HTERT RPE-1 (cell line): ENCODE results near the gene PRLHR.

Experiments used
- in situ Hi-C: fragments of 300-500 bp; cut with MboI; formaldehyde crosslinking; loops from 4 replicates; pipeline ENCODE4 v1.14.3; 2020; ENCODE audit warnings: low sequenced_read_pairs

The PRLHR gene

DNA sequence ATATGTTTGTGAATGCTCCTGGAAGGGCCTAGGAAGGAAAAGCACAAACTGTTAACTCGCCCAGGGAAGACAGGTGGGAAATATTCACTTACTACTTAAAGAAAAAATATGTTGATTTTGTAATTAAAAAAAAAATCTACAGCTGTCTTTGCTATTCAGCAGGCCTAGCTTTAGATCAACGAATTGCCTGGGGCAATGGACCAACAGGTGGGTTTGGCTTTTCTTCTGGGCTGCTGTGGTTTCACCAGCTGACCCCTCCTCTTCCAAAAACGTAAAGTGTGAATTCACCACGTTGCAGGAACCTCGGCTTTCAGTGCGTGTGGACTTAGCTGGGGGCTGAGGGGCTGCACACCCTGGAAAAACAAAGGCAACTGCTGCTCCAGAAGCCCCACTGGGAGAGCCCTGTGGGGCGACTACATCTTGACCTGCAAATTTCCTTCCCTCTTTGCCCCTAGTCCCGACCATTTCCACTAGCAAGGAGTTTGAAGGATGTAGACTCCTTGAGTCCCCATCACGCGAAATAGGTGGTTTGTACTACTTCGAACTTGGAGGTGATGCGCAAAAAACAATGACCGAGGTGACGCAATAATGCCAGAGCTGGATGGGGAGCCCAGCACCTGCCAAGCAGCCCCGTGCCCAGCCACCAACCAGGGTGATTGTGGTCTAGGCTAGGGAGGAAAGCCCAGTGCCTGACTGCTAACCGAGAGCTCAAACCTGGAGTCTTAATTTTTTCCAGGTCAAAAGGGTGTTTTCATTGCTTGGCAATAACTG lies 7.4 kb downstream of the PRLHR start:
- in situ Hi-C loops: no loop called here

DNA sequence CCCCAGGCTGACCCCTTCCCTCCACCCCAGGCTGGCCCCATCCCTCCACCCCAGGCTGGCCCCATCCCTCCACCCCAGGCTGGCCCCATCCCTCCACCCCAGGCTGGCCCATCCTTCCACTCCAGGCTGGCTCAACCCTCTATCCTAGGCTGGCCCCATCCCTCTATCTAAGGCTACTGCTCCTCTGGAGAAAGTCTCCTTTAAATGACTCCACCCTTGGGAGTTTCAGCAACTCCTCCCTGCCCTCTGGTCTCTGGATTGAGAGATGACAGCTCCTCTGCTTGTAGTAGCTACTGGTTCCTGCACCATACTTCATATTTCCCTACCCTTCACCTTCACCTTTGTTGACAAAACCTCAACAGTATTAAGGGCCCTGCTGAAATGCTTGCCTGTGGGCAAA lies 8.5 kb downstream of the PRLHR start:
- in situ Hi-C loops: no loop called here

DNA sequence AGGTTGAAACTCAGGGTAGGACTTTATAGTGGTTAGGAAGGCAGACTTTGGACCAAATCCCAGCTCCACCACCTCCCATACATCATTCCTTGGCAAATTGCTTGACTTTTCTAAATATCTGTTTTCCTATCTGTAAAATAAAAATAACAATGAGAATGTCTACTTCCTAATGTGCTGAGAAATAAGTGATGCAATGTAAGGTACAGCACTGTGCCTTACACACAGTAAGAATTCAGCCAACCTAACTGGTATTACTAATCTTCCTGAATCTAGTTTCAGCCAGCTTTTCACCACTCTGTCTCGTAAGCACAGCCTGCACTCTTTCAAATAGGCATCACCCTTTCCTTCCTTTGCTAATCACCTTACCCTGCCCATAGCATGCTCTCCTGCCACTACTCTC lies 9.7 kb downstream of the PRLHR start:
- in situ Hi-C loops: no loop called here

DNA sequence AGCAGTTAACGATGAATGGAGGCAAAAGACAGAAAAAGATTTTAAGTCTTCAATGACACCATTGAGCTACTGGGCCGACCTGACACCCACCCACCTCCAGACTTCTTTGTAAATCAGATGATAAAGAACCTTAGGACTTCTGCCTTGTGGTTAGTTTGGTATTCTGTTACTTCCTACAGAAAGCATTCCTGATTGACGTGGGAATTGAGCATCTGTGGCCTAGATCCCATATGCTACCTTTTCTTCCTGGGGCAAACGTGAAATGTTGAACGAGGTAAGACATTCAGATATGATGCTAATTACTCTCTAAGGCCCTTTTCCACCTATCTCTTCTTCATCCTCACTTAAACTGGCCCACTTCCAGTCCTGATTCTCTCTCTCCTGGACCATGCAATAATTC lies 10.2 kb downstream of the PRLHR start:
- in situ Hi-C loops: no loop called here

DNA sequence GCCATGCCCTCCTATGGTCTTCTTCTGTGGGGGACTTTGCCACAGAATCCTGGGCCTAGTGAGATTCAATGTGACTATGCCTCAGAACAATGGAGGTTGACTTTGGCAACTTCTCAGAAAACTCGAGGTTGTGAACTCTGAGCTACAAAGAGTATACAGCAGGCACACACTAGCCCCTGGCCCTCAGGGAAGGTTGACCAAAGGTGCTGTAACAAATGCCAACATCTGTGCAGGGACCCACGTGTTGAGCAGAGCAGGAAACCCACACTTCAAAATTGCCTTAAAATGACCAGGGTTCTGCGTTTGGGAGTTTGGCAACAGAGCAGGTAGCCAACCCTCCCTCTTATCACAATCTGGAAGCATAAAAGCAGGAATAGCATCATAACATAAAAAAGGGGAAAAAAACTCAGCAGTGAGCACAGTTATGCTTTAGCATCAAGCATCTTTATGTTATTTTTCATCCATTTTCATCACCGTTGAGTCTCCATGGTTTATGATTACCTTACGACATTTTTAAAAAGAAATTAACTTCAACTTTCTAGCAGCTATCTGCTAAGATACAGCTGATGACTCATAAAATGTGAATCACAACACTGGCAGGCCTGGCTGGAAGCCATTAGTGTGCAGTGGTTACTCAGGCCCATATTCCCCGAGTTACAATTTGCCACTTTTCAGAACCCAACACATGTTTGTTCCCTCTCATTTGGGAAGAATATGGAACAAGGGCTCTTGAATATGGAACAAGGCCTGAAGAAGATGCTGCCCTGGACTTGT lies 11.1 kb downstream of the PRLHR start:
- in situ Hi-C loops: no loop called here

DNA sequence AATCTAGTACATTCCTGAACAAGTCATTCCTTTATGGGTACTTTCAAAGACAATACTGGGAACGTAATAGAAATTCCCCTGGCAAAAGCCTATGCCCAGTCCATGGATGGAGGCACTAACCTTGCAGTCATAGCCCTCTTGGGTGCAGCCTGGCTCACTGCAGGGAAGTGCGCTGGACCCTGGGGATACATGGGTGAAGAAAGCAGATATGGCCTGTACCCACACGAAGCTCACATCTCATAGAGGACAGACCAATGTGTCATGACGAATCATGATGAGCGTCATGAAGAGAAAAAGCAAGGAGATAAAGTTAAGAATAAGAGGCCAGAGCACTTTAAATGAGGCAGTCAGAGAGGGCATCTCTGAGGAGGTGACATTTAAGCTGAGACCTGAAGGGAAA lies 11.8 kb downstream of the PRLHR start:
- in situ Hi-C loops: no loop called here

DNA sequence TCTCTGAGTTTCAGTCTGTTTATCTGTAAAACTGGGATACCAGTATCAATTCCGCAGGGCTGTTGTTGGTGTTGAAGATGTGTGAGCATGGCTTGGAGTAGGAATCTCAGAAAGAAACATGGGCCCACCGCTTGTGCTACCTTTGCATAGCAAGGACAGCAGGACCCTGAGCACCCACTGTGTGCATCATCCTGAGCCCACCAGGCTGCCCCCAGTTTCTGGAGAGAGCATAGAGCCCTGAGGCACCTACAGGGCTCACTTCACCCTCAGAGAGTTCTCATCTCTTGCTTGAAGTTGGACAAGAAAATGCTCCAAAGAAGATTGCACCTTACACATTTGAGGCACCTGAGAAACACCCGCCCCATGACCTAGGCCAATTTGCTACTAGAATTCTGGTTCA lies 12.9 kb downstream of the PRLHR start:
- in situ Hi-C loops: no loop called here

DNA sequence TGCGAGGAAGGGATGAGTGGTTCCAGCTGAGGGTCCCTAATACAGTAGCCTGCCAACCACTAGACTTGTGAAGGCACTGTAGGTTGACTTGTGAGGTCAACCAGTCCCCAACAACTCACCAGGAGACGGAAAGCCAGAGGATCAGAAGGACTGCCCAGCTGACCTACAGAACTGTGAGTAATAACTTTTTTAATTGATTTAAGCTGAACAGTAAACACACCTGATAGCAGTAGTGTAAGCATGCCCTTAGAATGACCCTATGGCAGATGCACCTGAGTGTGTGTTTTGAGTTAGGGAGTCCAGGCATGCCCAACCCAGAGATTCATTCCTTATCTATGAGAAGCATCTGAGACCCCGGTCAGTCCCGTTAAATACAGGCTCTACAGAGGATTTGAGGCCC lies 14.1 kb downstream of the PRLHR start:
- in situ Hi-C loops: no loop called here

DNA sequence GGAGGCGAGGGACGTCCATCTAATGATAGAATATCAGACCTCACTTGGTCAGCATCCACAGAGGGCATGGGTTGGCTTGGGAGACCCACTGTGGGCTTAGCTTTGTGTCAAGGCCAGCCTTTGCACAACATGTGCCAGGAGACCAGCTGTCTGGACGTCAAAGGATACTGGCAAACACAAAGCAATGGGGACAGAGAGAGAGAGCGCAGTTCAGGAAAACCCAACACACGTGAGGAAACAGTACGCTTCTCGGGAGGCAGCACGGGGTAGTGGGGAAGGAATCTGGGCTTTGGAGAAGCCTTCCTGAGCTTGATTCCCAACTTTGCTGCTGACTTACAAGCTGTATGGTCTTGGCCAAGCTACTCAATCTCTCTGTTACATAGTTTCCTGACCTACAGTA lies 14.7 kb downstream of the PRLHR start:
- in situ Hi-C loops: no loop called here

DNA sequence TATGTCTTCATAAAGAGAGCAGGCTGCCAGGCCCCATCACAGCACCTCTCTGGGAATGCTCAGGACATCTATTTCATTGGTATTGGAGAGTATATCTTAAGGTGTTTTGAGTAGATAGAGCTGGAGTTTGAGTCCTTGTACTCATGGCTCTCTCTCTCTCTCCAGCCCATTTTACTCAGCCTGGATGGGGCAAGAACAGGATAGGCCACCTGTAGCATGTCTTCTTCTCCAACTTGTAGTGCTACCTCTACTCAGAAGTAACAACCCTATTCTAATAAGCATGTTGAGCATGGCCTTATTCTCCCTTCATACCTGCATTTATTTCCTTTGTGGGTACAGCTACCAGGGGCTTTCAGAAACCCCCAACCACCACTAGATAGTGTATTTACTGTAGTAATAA lies 21.9 kb downstream of the PRLHR start:
- in situ Hi-C loops: no loop called here

DNA sequence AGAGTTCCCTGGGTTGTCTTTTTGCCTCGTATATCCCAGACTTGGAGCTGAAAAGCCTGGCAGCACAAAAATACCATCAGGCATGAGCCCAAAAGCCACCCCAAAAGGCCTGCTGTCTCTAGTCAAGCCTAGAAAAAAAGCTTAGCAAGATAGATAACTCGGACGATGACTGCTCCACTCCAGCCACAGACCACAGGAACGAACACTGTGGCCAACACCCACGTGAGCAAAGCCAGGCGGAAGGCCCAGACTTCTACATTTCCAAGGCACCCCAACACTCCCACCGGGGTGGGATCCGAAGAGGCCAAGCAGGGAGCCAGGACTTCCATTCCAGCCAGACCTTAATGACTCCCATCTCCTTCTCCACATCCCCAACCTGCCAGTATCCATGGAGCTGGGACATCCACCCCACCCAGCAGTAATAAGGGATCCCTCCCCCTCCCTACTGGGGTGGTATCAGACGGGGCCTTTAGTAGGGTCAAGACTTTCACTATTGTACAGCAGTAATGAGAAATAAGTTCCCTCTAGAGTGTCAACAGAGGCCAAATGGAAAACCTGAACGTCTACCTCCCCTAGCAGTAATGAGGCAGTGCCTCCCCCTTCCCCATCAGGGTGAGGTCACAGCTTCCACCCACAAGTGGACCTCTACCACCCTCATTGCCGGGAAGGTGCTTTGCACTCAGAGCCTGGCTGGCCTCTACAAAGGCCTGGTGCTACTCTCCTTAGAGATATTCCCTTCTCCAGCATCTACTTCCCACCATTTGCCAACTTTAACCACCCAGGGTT lies 23.0 kb downstream of the PRLHR start:
- in situ Hi-C loops: no loop called here

DNA sequence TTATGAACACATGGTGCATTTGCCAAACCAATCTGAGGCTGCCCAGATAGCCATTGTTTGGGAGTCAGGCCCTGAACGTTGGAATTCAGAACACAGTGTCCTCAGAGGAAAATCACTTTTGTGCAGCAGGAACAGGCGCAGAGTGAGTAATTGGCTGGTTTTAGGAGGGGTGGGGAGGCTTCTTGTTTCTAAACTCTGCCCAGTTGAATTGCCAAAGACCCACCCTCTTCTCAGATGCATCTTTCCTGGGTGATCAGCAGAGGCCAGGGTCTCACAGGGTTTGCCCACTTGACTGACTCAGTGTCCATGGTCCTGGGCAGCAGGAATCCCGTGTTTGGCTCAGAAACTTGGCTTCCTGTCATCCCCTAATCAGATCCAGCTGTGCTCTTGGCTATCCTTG lies 24.3 kb downstream of the PRLHR start:
- in situ Hi-C loops: no loop called here

DNA sequence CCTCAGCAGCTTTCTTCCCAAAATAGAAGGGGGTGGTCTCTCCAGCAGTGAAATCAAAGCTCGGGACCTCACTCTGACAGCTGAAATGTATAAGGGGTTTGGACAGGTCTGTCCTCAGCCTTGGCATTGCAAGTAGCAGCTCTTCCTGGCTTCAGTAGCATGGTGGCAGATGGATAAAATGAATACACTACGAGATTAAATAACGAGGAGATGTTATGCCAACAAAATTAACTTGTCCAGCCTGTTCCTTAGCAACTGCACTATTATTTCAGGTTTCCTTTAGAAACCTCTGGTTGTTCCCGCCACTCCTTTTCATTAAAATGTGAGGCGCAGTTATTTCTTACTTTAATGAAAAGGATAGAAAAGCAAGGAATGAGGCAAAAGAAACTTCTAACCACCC lies 24.9 kb downstream of the PRLHR start:
- in situ Hi-C loops: no loop called here

DNA sequence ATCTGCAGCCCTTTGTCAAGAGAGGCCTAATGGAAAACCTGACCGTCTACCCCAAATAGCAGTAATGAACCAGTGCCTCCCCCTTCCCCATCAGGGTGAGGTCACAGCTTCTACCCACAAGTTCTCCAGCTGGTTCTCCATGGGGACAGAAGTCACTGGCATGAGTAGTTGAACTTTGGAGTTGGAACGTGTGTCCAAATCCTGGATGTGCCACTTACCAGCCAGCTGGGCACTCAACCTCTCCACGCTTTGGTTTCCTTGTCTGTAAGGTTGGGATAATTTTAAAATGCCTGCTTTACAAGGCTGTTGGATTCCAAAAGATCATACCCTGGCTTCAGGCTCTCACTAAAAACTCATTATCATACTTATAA lies 25.6 kb downstream of the PRLHR start:
- in situ Hi-C loops: no loop called here

DNA sequence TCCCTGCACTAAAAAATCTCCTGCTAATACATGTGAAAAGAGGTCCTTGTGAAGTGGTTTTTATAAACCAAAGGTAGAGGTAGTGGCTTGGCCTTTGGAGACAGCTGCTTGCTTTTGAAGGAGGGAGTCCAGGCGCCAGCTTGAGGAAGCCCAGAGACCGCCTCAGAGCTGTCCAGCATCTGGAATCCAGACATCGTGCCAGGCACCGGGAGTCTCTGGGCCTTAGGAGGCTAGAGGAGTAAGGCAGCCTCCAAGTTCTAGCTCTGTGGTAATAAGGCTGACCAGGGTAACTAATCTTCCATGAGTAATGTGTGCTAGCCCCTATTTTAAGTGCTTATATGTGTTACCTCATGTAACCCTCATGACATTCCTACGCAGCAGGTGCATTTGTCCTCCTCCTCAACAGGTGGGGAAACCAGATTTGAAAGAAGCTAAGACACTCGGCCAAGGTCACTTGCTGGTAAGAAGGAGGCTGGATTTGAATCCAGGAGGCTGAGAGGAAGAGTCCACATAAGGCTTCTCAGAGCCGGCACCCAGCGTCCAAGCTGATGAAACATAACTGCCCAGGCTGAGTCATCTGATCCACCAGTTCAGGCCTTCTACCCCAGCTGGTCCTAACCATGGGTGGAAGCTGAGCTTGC lies 26.1 kb downstream of the PRLHR start:
- in situ Hi-C loops: no loop called here

DNA sequence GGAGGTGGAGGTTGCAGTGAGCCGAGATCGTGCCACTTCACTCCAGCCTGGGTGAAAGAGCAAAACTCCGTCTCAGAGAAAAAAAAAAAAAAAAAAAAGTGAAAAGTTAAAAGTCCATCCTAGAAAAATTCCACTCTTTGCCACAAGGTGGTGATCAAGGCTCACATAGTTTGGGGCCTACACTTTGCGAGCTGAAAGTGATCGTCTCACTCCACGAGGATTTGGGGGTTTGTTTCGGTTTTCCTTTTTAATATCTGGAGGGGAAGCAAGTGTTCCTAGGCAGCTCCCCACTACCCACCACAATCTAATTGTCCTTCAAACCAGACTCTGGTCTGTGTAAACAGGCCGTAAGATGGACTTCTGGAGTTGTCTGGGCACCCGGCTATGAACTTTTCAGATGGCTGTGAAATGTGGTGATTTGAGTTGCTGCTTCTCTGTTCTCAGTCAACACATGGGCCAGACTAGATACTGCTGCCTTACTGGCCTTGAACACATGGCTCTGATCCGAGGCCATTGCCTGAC lies 27.1 kb downstream of the PRLHR start:
- in situ Hi-C loops: no loop called here

DNA sequence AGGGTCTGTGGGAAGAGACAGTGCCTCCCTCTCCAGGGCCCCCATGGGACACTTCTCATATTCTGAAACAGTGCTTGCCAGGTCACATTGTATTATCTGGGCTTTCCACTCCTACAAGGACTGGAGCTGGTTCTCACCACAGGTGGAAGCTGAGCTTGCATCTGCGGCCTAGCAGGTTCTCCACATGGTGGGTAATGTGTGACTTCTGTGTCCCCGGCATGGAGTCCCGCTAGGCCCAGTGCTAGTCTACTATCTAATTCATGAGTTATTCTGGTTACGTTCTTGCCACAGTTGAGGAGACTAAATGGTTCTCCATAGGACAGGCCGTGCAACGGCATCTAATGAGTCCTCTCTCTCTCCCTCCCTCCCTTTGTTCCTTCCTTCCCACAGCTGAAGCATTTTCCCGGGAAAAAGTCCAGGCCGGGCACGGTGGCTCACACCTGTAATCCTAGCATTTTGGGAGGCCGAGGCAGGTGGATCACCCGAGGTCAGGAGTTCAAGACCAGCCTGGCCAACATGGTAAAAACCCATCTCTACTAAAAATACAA lies 27.7 kb downstream of the PRLHR start:
- in situ Hi-C loops: no loop called here

DNA sequence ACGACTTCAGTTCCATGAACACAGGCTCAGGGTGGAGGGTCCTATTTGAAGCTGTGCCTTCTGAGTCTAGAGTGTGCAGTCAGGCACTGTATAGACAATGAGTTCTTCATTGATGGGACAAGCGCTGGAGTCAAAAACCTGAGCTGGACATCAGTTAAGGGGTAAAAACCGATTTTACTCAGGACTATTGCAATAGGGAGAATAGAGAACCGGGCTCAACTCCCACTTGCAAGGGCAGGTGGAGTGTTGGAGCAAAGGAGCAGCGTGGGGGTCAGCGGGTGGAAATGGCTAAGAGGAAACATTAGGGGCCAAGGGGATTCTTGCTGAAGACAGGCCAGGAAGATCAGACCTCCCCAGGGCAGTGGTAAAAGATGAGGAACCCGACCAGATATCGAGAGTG lies 28.5 kb downstream of the PRLHR start:
- in situ Hi-C loops: no loop called here

DNA sequence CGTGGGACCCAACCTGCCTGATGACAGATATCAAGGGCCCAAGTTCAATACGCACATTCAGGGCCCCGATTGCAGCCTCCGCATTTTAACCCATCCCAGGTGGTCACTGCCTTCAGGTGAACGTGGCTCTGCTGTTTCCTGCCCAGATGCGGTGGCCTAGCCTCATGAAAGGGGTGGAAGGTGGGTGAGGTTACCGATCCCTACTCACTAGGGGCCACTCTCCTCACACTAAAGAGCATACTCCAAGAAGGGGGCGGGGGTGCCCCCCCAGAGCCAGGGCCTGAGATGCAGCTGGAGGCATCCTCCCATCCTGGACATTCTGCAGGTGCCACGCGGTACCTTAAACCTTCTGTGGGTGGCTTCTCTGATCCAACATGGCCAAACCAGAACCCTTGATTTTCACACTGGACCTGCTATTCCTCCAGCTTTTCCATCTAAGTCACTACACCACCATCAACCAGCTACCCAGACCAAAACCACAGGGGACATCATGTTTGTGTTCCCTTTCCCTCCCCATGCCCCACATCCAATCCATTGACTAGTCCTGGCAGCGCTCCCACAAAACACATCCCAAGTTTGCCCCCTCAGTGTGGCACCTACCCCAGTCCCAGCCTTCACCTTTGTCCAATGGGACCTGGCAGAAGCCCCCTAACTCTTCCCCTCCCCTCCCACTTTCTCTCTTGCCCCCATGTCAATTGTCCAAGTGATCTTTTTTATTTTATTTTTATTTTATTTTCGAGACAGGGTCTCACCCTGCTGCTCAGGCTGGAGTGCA lies 30.0 kb downstream of the PRLHR start:
- in situ Hi-C loops: no loop called here

DNA sequence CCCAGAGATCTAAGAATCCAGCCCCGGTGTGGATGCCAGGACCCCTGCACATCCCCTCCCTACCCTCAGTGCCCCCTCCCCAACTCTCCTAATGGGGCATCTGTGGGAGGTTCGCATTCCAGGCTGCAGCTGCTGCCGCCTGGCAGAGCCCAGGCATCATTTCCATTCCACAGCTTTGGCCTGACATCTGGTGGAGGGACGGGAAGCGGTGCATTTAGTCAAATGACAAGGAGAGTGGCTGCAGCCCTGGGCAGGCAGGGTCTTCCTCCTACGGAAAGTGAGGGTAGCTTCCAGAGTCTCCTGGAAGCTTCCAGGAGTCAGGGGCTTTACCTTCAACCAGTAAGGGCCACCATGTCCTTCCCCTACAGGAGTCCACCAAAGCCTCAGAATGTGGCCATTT lies 30.8 kb downstream of the PRLHR start:
- in situ Hi-C loops: no loop called here
